Panc1 (cell line): Measurements from ENCODE around the gene MSH2. TPM values are rescaled to one million over a fixed set of nuclear protein-coding genes. Genes with fewer than 3 reads are reported as not detected.

Experiments
- ATAC-seq: fragments of 200-7000 bp; cut with Tn5 transposase; 2 replicates; pipeline ENCODE4 v1.9.1; 2020; ENCODE audit warnings: mild to moderate bottlenecking, moderate library complexity
- BruUV-seq: library from RNA; stranded (reverse); fragments of 400-500 nt; replicated peaks from 2 replicates; lab custom pipeline; 2021; lab: Mats Ljungman, UMichigan
- CTCF ChIA-PET: fragments of 300-600 bp; sonication (Branson Sonifier 250); formaldehyde crosslinking; loops from one replicate; lab custom pipeline; 2022; ENCODE audit warnings: antibody characterized with exemption; lab: Charles Lee
- POLR2A ChIA-PET: fragments of 300-600 bp; sonication (Branson Sonifier 250); formaldehyde crosslinking; loops from one replicate; lab custom pipeline; 2022; ENCODE audit warnings: antibody characterized with exemption; lab: Charles Lee
- DNase-seq: peaks from one replicate; pipeline ENCODE4 v3.0.0-alpha.2; 2010; ENCODE audit warnings: low read depth, low spot score
- H3K27ac ChIP-seq: 2 replicates; pipeline ENCODE4 v1.5.1; 2011; ENCODE audit warnings: mild to moderate bottlenecking, low read length, inconsistent platforms
- H3K27me3 ChIP-seq: fragments of 200-500 bp; sonication (Bioruptor generic); 2 replicates; pipeline ENCODE4 v1.6.0; 2014; ENCODE audit warnings: low read length, inconsistent platforms; ENCODE audit not compliant: control insufficient read depth, insufficient read depth
- H3K36me3 ChIP-seq: fragments of 200-500 bp; sonication (Bioruptor generic); 2 replicates; pipeline ENCODE4 v1.5.1; 2014; ENCODE audit warnings: inconsistent platforms, mild to moderate bottlenecking, low read length, moderate library complexity; ENCODE audit not compliant: control insufficient read depth, insufficient read depth
- H3K4me1 ChIP-seq: 2 replicates; pipeline ENCODE4 v1.5.1; 2011; ENCODE audit warnings: inconsistent platforms, mild to moderate bottlenecking, low read length, moderate library complexity; ENCODE audit not compliant: control insufficient read depth, insufficient read depth
- H3K4me3 ChIP-seq, 2 experiments: 2 replicates each; pipeline ENCODE4 v1.5.1; 2011 to 2012; ENCODE audit warnings: low read depth in 2 of 2, low read length in 2 of 2, mild to moderate bottlenecking in 2 of 2, inconsistent platforms in 1 of 2, moderate library complexity in 1 of 2
- H3K9me3 ChIP-seq: fragments of 200-500 bp; sonication (Bioruptor generic); 2 replicates; pipeline ENCODE4 v1.5.1; 2014; ENCODE audit warnings: low read depth, mild to moderate bottlenecking, inconsistent platforms, low read length, moderate library complexity; ENCODE audit not compliant: control insufficient read depth, insufficient read depth
- POLR2AphosphoS5 ChIP-seq: IDR thresholded peaks from 2 replicates; pipeline ENCODE4 v1.6.1; 2012; ENCODE audit warnings: mild to moderate bottlenecking, low read depth, low read length, moderate library complexity
- REST ChIP-seq, 2 experiments: IDR thresholded peaks; 2 replicates each; pipeline ENCODE4 v1.6.1; 2011 to 2012; ENCODE audit warnings: low read depth in 2 of 2, control low read depth in 1 of 2, low read length in 1 of 2, mild to moderate bottlenecking in 1 of 2, moderate library complexity in 1 of 2; ENCODE audit not compliant: insufficient read depth in 1 of 2
- SIN3A ChIP-seq: IDR thresholded peaks from 2 replicates; pipeline ENCODE4 v1.6.1; 2012; ENCODE audit warnings: low read depth, mild to moderate bottlenecking, low read length, moderate library complexity, borderline replicate concordance; ENCODE audit not compliant: insufficient read depth
- TCF7L2 ChIP-seq: IDR thresholded peaks from 2 replicates; pipeline ENCODE4 v1.6.1; 2011; ENCODE audit warnings: mild to moderate bottlenecking, low read depth, low read length, inconsistent platforms
- in situ Hi-C: cut with HindIII; loops from 2 replicates; pipeline ENCODE4 v1.10.0; 2016; ENCODE audit warnings: low sequenced_read_pairs, low pct_unique_long_range_greater_than_20kb
- intact Hi-C: fragments of 100-400 bp; cut with micrococcal nuclease; formaldehyde crosslinking; loops from one replicate; pipeline ENCODE4 v1.10.0; 2022; ENCODE audit not compliant: unreplicated experiment
- total RNA-seq: library from RNA; stranded (reverse); gene quantifications from one replicate; pipeline ENCODE4 v1.2.1, GENCODE V29; 2021; ENCODE audit not compliant: unreplicated experiment
- TF ChIP-seq, protein P1 (sequence below): fragments of 450-650 bp; IDR thresholded peaks from 2 replicates; pipeline ENCODE4 v1.5.1; 2017; ENCODE audit warnings: mild to moderate bottlenecking

MSH2 gene
- total RNA-seq, 1 experiment from 2014 or later: 72.2 TPM

DNA sequence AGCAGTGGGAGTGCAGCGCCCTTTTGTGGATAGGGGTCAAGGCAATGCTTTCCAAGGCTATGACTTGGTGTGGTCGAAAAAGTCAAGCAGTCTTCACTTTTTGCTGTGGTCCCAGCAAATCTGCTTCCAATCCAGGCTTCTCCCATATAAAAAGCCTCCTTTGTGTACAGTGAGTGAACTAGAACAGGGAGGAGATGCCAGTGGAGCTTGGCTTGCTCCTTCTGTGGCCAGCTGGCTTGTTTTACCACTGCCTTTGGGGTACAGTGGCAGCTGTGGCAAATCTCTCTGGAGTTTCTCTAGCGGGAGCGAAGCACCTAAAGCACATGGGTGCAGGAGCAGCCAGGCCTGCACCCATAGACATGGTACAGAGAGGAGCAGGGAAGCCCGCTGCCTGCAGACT, 103.5 kb downstream of the MSH2 start:
- no peak overlapping the region for H3K27ac ChIP-seq
- TF ChIP-seq POLR2AphosphoS5 (no peak), SIN3A (no peak), TCF7L2 (no peak), REST (IDR thresholded peaks at IDR 0.05; ENCODE audit: insufficient read depth in 1 of 2, low read depth in 2 of 2, low read length in 1 of 2) (no peak)
- TF ChIP-seq, protein P1, sequence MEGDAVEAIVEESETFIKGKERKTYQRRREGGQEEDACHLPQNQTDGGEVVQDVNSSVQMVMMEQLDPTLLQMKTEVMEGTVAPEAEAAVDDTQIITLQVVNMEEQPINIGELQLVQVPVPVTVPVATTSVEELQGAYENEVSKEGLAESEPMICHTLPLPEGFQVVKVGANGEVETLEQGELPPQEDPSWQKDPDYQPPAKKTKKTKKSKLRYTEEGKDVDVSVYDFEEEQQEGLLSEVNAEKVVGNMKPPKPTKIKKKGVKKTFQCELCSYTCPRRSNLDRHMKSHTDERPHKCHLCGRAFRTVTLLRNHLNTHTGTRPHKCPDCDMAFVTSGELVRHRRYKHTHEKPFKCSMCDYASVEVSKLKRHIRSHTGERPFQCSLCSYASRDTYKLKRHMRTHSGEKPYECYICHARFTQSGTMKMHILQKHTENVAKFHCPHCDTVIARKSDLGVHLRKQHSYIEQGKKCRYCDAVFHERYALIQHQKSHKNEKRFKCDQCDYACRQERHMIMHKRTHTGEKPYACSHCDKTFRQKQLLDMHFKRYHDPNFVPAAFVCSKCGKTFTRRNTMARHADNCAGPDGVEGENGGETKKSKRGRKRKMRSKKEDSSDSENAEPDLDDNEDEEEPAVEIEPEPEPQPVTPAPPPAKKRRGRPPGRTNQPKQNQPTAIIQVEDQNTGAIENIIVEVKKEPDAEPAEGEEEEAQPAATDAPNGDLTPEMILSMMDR: no peak
- DNase-seq (no peak), ATAC-seq (no peak)
- in situ Hi-C loops: no loop called here
- POLR2A ChIA-PET: no interaction called here
- no TSS peak for BruUV-seq
- H3K4me3 ChIP-seq: no peak overlapping the region
- no peaks in the 10 kb centered on the region for H3K4me1 ChIP-seq
- intact Hi-C loops: no loop called here
- no peaks in the 10 kb centered on the region for H3K9me3 ChIP-seq
- CTCF ChIA-PET: no interaction called here
- no peaks in the 10 kb centered on the region for H3K36me3 ChIP-seq
- H3K27me3 ChIP-seq: no peaks in the 10 kb centered on the region

GRCh38 chr2:47508080-47508479, 105.1 kb downstream of the MSH2 start:
- ChIA-PET CTCF (no interaction called here), POLR2A (no interaction called here)
- in situ Hi-C loops: no loop called here
- no peaks in the 10 kb centered on the region for H3K9me3 ChIP-seq
- TF ChIP-seq REST (IDR thresholded peaks at IDR 0.05; ENCODE audit: insufficient read depth in 1 of 2, low read depth in 2 of 2, low read length in 1 of 2) (no peak), TCF7L2 (no peak), POLR2AphosphoS5 (no peak), SIN3A (no peak)
- TF ChIP-seq, protein P1: no peak
- H3K27me3 ChIP-seq: no peaks in the 10 kb centered on the region
- H3K36me3 ChIP-seq: no peaks in the 10 kb centered on the region
- H3K27ac ChIP-seq: no peak overlapping the region
- DNase-seq (no peak), ATAC-seq (no peak)
- intact Hi-C loops: no loop called here
- H3K4me1 ChIP-seq: no peaks in the 10 kb centered on the region
- H3K4me3 ChIP-seq: no peak overlapping the region
- BruUV-seq: no TSS peak
